ENCODE data around the gene PARD3B. TPM values are rescaled to one million over a fixed set of nuclear protein-coding genes. Genes with fewer than 3 reads are reported as not detected.

Gene PARD3B
- total and polyA plus RNA-seq, 2 experiments from 2014 or later, result 3.5 to 4.4 TPM

GRCh38 chr2:204923957-204924356, 378.7 kb downstream of the PARD3B start:
- DNase-seq (ENCODE audit: low spot score) (no peak), ATAC-seq (no peak)
- Mint-ChIP-seq H3K27me3 (ENCODE audit: insufficient read depth, low read depth, poor library complexity) (no peaks in the 10 kb centered on the region), H3K4me3 (no peak overlapping the region), H3K4me1 (peaks cover 7% of the 10 kb centered on the region; the same call in 2 of the 3 replicates), H3K9me3 (no peaks in the 10 kb centered on the region), H3K36me3 (ENCODE audit: low read depth) (no peaks in the 10 kb centered on the region), H3K27ac (no peak overlapping the region)
- H3K4me2 ChIP-seq, result no peak overlapping the region
- no peak overlapping the region for H3K4me3 ChIP-seq
- H3K79me2 ChIP-seq (replicated peaks; ENCODE audit: insufficient read depth), result no peaks in the 10 kb centered on the region
- H3K27ac ChIP-seq (ENCODE audit: low read depth), result no peak overlapping the region
- H3K27me3 ChIP-seq (ENCODE audit: insufficient read depth), result no peaks in the 10 kb centered on the region
- TF ChIP-seq, protein P1, sequence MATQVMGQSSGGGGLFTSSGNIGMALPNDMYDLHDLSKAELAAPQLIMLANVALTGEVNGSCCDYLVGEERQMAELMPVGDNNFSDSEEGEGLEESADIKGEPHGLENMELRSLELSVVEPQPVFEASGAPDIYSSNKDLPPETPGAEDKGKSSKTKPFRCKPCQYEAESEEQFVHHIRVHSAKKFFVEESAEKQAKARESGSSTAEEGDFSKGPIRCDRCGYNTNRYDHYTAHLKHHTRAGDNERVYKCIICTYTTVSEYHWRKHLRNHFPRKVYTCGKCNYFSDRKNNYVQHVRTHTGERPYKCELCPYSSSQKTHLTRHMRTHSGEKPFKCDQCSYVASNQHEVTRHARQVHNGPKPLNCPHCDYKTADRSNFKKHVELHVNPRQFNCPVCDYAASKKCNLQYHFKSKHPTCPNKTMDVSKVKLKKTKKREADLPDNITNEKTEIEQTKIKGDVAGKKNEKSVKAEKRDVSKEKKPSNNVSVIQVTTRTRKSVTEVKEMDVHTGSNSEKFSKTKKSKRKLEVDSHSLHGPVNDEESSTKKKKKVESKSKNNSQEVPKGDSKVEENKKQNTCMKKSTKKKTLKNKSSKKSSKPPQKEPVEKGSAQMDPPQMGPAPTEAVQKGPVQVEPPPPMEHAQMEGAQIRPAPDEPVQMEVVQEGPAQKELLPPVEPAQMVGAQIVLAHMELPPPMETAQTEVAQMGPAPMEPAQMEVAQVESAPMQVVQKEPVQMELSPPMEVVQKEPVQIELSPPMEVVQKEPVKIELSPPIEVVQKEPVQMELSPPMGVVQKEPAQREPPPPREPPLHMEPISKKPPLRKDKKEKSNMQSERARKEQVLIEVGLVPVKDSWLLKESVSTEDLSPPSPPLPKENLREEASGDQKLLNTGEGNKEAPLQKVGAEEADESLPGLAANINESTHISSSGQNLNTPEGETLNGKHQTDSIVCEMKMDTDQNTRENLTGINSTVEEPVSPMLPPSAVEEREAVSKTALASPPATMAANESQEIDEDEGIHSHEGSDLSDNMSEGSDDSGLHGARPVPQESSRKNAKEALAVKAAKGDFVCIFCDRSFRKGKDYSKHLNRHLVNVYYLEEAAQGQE (IDR thresholded peaks at IDR 0.05; ENCODE audit: unreplicated experiment), result no peak
- TF ChIP-seq JUNB (IDR thresholded peaks at IDR 0.05; ENCODE audit: unreplicated experiment) (no peak), CREB1 (CRISPR knock-in tag; IDR thresholded peaks at IDR 0.05; ENCODE audit: low read depth) (no peak), ZNF114 (CRISPR knock-in tag; IDR thresholded peaks at IDR 0.05) (no peak), STAT1 (IDR thresholded peaks at IDR 0.05; ENCODE audit: unreplicated experiment) (no peak), ETS1 (IDR thresholded peaks at IDR 0.05) (no peak), POLR2AphosphoS5 (IDR thresholded peaks at IDR 0.05; ENCODE audit: low read depth) (no peak), CTCF (conservative IDR thresholded peaks at IDR 0.05; ENCODE audit: low read depth in 2 of 2) (no peak), ZNF331 (CRISPR knock-in tag; IDR thresholded peaks at IDR 0.05; ENCODE audit: low read depth) (no peak), EZH2phosphoT487 (IDR thresholded peaks at IDR 0.05; ENCODE audit: unreplicated experiment) (no peak), EZH2 (IDR thresholded peaks at IDR 0.05; ENCODE audit: low read depth, unreplicated experiment) (no peak), NANOG (IDR thresholded peaks at IDR 0.05; ENCODE audit: borderline replicate concordance) (no peak)
- TF ChIP-seq, protein P2, sequence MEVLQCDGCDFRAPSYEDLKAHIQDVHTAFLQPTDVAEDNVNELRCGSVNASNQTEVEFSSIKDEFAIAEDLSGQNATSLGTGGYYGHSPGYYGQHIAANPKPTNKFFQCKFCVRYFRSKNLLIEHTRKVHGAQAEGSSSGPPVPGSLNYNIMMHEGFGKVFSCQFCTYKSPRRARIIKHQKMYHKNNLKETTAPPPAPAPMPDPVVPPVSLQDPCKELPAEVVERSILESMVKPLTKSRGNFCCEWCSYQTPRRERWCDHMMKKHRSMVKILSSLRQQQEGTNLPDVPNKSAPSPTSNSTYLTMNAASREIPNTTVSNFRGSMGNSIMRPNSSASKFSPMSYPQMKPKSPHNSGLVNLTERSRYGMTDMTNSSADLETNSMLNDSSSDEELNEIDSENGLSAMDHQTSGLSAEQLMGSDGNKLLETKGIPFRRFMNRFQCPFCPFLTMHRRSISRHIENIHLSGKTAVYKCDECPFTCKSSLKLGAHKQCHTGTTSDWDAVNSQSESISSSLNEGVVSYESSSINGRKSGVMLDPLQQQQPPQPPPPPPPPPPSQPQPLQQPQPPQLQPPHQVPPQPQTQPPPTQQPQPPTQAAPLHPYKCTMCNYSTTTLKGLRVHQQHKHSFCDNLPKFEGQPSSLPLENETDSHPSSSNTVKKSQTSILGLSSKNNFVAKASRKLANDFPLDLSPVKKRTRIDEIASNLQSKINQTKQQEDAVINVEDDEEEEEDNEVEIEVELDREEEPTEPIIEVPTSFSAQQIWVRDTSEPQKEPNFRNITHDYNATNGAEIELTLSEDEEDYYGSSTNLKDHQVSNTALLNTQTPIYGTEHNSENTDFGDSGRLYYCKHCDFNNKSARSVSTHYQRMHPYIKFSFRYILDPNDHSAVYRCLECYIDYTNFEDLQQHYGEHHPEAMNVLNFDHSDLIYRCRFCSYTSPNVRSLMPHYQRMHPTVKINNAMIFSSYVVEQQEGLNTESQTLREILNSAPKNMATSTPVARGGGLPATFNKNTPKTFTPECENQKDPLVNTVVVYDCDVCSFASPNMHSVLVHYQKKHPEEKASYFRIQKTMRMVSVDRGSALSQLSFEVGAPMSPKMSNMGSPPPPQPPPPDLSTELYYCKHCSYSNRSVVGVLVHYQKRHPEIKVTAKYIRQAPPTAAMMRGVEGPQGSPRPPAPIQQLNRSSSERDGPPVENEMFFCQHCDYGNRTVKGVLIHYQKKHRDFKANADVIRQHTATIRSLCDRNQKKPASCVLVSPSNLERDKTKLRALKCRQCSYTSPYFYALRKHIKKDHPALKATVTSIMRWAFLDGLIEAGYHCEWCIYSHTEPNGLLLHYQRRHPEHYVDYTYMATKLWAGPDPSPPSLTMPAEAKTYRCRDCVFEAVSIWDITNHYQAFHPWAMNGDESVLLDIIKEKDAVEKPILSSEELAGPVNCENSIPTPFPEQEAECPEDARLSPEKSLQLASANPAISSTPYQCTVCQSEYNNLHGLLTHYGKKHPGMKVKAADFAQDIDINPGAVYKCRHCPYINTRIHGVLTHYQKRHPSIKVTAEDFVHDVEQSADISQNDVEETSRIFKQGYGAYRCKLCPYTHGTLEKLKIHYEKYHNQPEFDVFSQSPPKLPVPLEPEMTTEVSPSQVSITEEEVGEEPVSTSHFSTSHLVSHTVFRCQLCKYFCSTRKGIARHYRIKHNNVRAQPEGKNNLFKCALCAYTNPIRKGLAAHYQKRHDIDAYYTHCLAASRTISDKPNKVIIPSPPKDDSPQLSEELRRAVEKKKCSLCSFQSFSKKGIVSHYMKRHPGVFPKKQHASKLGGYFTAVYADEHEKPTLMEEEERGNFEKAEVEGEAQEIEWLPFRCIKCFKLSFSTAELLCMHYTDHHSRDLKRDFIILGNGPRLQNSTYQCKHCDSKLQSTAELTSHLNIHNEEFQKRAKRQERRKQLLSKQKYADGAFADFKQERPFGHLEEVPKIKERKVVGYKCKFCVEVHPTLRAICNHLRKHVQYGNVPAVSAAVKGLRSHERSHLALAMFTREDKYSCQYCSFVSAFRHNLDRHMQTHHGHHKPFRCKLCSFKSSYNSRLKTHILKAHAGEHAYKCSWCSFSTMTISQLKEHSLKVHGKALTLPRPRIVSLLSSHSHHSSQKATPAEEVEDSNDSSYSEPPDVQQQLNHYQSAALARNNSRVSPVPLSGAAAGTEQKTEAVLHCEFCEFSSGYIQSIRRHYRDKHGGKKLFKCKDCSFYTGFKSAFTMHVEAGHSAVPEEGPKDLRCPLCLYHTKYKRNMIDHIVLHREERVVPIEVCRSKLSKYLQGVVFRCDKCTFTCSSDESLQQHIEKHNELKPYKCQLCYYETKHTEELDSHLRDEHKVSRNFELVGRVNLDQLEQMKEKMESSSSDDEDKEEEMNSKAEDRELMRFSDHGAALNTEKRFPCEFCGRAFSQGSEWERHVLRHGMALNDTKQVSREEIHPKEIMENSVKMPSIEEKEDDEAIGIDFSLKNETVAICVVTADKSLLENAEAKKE (CRISPR knock-in tag; IDR thresholded peaks at IDR 0.05), result no peak
- no peaks in the 10 kb centered on the region for H3K4me1 ChIP-seq (ENCODE audit: insufficient read depth)
- H4K20me1 ChIP-seq (replicated peaks; ENCODE audit: insufficient read depth), result no peaks in the 10 kb centered on the region
- no peak overlapping the region for H2AFZ ChIP-seq
- no peaks in the 10 kb centered on the region for H3K9me2 ChIP-seq (ENCODE audit: insufficient read depth)
- H3K36me3 ChIP-seq (ENCODE audit: insufficient read depth), result no peaks in the 10 kb centered on the region
- H3F3A ChIP-seq (replicated peaks; ENCODE audit: low read depth), result no peaks in the 10 kb centered on the region
